GM23338 (cell line): ENCODE data around the gene TTC13. TPM values are rescaled to one million over a fixed set of nuclear protein-coding genes. Genes with fewer than 3 reads are reported as not detected.

Source experiments
- ATAC-seq: fragments of 200-7000 bp; cut with Tn5 transposase; 3 replicates; pipeline ENCODE4 v1.9.1; 2020
- DNase-seq: peaks from one replicate; pipeline ENCODE4 v3.0.0-alpha.2; 2015; ENCODE audit warnings: low spot score
- H2AFZ ChIP-seq: fragments of 200-600 bp; sonication (generic); 2 replicates; pipeline ENCODE4 v1.8.0; 2016; ENCODE audit warnings: antibody characterized with exemption, mild to moderate bottlenecking, moderate library complexity
- H3F3A ChIP-seq: fragments of 200-600 bp; sonication (generic); replicated peaks from 2 replicates; pipeline ENCODE4 v1.8.0; 2017; ENCODE audit warnings: antibody characterized with exemption, mixed run types, low read depth
- H3K27ac ChIP-seq: fragments of 200-600 bp; sonication (generic); 2 replicates; pipeline ENCODE4 v1.6.1; 2016; ENCODE audit warnings: low read depth
- H3K27me3 ChIP-seq: fragments of 200-600 bp; sonication (generic); 2 replicates; pipeline ENCODE4 v1.8.0; 2016; ENCODE audit warnings: mild to moderate bottlenecking, mixed run types, moderate library complexity; ENCODE audit not compliant: insufficient read depth
- H3K36me3 ChIP-seq: fragments of 200-600 bp; sonication (generic); 2 replicates; pipeline ENCODE4 v1.8.0; 2016; ENCODE audit warnings: mild to moderate bottlenecking; ENCODE audit not compliant: insufficient read depth
- H3K4me1 ChIP-seq: fragments of 200-600 bp; sonication (generic); 2 replicates; pipeline ENCODE4 v1.8.0; 2016; ENCODE audit warnings: mild to moderate bottlenecking, moderate library complexity; ENCODE audit not compliant: insufficient read depth
- H3K4me2 ChIP-seq: fragments of 200-600 bp; sonication (generic); 2 replicates; pipeline ENCODE4 v1.7.1; 2017; ENCODE audit warnings: mixed run types
- H3K4me3 ChIP-seq: fragments of 200-600 bp; sonication (generic); 2 replicates; pipeline ENCODE4 v1.6.1; 2016; ENCODE audit warnings: mixed run types
- H3K79me2 ChIP-seq: fragments of 200-600 bp; sonication (generic); replicated peaks from 2 replicates; pipeline ENCODE4 v1.8.0; 2017; ENCODE audit warnings: mild to moderate bottlenecking; ENCODE audit not compliant: insufficient read depth
- H3K9me2 ChIP-seq: fragments of 200-600 bp; sonication (generic); 2 replicates; pipeline ENCODE4 v1.8.0; 2017; ENCODE audit not compliant: insufficient read depth
- H4K20me1 ChIP-seq: fragments of 200-600 bp; sonication (generic); replicated peaks from 2 replicates; pipeline ENCODE4 v1.8.0; 2017; ENCODE audit warnings: mild to moderate bottlenecking; ENCODE audit not compliant: insufficient read depth
- H3K27ac Mint-ChIP-seq: 2 replicates; pipeline ENCODE4 v1.8.0; 2020; ENCODE audit warnings: inconsistent platforms, mild to moderate bottlenecking, moderate library complexity, mixed read lengths
- H3K27me3 Mint-ChIP-seq: 3 replicates; pipeline ENCODE4 v1.8.0; 2022; ENCODE audit warnings: low read depth, mild to moderate bottlenecking, moderate library complexity, mixed read lengths, inconsistent platforms; ENCODE audit not compliant: insufficient read depth, poor library complexity
- H3K36me3 Mint-ChIP-seq: 3 replicates; pipeline ENCODE4 v1.8.0; 2021; ENCODE audit warnings: low read depth, mild to moderate bottlenecking, inconsistent platforms, moderate library complexity, mixed read lengths
- H3K4me1 Mint-ChIP-seq: 3 replicates; pipeline ENCODE4 v1.8.0; 2020; ENCODE audit warnings: mild to moderate bottlenecking, inconsistent platforms, mixed read lengths
- H3K4me3 Mint-ChIP-seq: 3 replicates; pipeline ENCODE4 v1.8.0; 2021; ENCODE audit warnings: moderate library complexity, mild to moderate bottlenecking, inconsistent platforms, mixed read lengths
- H3K9me3 Mint-ChIP-seq: 3 replicates; pipeline ENCODE4 v1.8.0; 2020; ENCODE audit warnings: moderate library complexity, mild to moderate bottlenecking, inconsistent platforms, mixed read lengths
- JUNB ChIP-seq: IDR thresholded peaks from one replicate; pipeline ENCODE4 v1.6.1; 2016; ENCODE audit warnings: antibody characterized with exemption; ENCODE audit not compliant: unreplicated experiment
- NANOG ChIP-seq: IDR thresholded peaks from 2 replicates; pipeline ENCODE4 v1.6.1; 2016; ENCODE audit warnings: antibody characterized with exemption, borderline replicate concordance
- STAT1 ChIP-seq: IDR thresholded peaks from one replicate; pipeline ENCODE4 v1.6.1; 2016; ENCODE audit warnings: antibody characterized with exemption; ENCODE audit not compliant: unreplicated experiment
- ZNF331 ChIP-seq: fragments of 250-450 bp; sonication (Bioruptor Pico); IDR thresholded peaks from 2 replicates; pipeline ENCODE4 v1.5.0; 2020; ENCODE audit warnings: low read depth, mild to moderate bottlenecking, moderate library complexity
- polyA plus RNA-seq: library from polyadenylated mRNA; unstranded; fragments of >200 nt; fragmentation: Nextera tagmentation; extraction: Ambion mirVana; gene quantifications from 2 replicates; pipeline ENCODE4 v1.2.1, GENCODE V29; 2016
- total RNA-seq: library from RNA; depleted of rRNA; stranded (reverse); fragments of >200 nt; shearing (Covaris generic); gene quantifications from 2 replicates; pipeline ENCODE4 v1.2.3, GENCODE V29; 2014
- TF ChIP-seq, protein P1 (sequence below): fragments of 250-450 bp; sonication (Bioruptor Pico); IDR thresholded peaks from 2 replicates; pipeline ENCODE4 v1.5.0; 2020; ENCODE audit warnings: mild to moderate bottlenecking, moderate library complexity
- TF ChIP-seq, protein P2 (sequence below), 2 experiments: fragments of 200-600 bp in 1 of 2; sonication (generic) in 1 of 2; conservative IDR thresholded peaks; 2 replicates each; pipeline versions ENCODE4 v1.5.1 to v1.6.1; 2016 to 2017; ENCODE audit warnings: antibody characterized with exemption in 2 of 2, low read depth in 2 of 2, mild to moderate bottlenecking in 2 of 2, moderate library complexity in 1 of 2
- TF ChIP-seq, protein P3 (sequence below): IDR thresholded peaks from one replicate; pipeline ENCODE4 v1.6.1; 2018; ENCODE audit warnings: antibody characterized with exemption; ENCODE audit not compliant: unreplicated experiment

The TTC13 gene
- total and polyA plus RNA-seq, 2 experiments from 2014 or later, result 3.8 to 9.4 TPM

DNA sequence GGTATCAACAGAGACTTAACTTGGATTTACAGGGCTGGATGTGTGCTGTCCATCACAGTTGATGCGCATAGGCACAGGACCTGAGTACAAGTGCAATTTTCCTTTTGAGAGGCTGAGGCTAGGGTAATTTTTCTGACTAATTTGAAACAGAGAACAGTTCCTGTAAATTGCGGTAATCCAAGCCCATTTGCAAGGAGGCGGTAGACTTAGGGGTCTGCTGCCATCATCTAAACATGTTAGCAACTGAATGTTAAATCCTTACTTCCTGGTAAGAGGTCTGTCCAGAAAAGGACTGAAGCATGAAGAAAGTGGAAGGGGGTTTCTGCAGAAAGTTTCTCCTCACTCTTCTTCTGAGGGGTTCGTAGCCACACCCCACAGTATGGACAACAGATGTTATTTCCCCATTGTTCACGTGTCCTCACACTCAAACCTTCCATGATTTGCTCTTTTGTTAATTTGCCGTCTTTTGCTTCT is 86.6 kb downstream of the TTC13 start (continued):
- TF ChIP-seq, protein P1, sequence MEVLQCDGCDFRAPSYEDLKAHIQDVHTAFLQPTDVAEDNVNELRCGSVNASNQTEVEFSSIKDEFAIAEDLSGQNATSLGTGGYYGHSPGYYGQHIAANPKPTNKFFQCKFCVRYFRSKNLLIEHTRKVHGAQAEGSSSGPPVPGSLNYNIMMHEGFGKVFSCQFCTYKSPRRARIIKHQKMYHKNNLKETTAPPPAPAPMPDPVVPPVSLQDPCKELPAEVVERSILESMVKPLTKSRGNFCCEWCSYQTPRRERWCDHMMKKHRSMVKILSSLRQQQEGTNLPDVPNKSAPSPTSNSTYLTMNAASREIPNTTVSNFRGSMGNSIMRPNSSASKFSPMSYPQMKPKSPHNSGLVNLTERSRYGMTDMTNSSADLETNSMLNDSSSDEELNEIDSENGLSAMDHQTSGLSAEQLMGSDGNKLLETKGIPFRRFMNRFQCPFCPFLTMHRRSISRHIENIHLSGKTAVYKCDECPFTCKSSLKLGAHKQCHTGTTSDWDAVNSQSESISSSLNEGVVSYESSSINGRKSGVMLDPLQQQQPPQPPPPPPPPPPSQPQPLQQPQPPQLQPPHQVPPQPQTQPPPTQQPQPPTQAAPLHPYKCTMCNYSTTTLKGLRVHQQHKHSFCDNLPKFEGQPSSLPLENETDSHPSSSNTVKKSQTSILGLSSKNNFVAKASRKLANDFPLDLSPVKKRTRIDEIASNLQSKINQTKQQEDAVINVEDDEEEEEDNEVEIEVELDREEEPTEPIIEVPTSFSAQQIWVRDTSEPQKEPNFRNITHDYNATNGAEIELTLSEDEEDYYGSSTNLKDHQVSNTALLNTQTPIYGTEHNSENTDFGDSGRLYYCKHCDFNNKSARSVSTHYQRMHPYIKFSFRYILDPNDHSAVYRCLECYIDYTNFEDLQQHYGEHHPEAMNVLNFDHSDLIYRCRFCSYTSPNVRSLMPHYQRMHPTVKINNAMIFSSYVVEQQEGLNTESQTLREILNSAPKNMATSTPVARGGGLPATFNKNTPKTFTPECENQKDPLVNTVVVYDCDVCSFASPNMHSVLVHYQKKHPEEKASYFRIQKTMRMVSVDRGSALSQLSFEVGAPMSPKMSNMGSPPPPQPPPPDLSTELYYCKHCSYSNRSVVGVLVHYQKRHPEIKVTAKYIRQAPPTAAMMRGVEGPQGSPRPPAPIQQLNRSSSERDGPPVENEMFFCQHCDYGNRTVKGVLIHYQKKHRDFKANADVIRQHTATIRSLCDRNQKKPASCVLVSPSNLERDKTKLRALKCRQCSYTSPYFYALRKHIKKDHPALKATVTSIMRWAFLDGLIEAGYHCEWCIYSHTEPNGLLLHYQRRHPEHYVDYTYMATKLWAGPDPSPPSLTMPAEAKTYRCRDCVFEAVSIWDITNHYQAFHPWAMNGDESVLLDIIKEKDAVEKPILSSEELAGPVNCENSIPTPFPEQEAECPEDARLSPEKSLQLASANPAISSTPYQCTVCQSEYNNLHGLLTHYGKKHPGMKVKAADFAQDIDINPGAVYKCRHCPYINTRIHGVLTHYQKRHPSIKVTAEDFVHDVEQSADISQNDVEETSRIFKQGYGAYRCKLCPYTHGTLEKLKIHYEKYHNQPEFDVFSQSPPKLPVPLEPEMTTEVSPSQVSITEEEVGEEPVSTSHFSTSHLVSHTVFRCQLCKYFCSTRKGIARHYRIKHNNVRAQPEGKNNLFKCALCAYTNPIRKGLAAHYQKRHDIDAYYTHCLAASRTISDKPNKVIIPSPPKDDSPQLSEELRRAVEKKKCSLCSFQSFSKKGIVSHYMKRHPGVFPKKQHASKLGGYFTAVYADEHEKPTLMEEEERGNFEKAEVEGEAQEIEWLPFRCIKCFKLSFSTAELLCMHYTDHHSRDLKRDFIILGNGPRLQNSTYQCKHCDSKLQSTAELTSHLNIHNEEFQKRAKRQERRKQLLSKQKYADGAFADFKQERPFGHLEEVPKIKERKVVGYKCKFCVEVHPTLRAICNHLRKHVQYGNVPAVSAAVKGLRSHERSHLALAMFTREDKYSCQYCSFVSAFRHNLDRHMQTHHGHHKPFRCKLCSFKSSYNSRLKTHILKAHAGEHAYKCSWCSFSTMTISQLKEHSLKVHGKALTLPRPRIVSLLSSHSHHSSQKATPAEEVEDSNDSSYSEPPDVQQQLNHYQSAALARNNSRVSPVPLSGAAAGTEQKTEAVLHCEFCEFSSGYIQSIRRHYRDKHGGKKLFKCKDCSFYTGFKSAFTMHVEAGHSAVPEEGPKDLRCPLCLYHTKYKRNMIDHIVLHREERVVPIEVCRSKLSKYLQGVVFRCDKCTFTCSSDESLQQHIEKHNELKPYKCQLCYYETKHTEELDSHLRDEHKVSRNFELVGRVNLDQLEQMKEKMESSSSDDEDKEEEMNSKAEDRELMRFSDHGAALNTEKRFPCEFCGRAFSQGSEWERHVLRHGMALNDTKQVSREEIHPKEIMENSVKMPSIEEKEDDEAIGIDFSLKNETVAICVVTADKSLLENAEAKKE (CRISPR knock-in tag), result no peak
- no peak for TF ChIP-seq STAT1
- no peak for TF ChIP-seq NANOG
- TF ChIP-seq, protein P2, sequence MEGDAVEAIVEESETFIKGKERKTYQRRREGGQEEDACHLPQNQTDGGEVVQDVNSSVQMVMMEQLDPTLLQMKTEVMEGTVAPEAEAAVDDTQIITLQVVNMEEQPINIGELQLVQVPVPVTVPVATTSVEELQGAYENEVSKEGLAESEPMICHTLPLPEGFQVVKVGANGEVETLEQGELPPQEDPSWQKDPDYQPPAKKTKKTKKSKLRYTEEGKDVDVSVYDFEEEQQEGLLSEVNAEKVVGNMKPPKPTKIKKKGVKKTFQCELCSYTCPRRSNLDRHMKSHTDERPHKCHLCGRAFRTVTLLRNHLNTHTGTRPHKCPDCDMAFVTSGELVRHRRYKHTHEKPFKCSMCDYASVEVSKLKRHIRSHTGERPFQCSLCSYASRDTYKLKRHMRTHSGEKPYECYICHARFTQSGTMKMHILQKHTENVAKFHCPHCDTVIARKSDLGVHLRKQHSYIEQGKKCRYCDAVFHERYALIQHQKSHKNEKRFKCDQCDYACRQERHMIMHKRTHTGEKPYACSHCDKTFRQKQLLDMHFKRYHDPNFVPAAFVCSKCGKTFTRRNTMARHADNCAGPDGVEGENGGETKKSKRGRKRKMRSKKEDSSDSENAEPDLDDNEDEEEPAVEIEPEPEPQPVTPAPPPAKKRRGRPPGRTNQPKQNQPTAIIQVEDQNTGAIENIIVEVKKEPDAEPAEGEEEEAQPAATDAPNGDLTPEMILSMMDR (conservative IDR thresholded peaks at IDR 0.05; ENCODE audit: low read depth in 2 of 2), result no peak
- TF ChIP-seq JUNB, result no peak

DNA sequence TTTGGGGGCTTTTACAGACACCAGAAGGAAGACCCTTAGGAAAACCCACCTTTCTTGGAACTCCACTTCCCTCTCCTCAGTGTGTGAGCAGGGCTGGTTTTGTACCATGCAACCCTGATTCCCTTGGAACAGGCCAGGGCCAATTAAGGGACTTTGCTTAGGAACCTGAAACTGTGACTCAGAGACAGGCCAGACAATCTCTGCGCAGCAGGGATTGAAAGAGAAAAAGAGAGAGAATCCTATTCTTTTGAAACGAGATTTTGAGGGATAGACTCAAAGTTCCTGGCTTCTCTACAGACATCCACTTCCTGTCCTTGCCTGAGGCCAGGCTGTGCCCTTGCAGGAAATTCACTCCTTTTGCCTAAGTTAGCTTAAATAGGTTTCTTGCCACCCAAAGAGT is 87.2 kb downstream of the TTC13 start:
- Mint-ChIP-seq H3K9me3 (no peaks in the 10 kb centered on the region), H3K27me3 (peaks cover 5% of the 10 kb centered on the region), H3K4me1 (peaks cover 12% of the 10 kb centered on the region; the same call in 2 of the 3 replicates), H3K27ac (no peak overlapping the region), H3K36me3 (no peaks in the 10 kb centered on the region), H3K4me3 (no peak overlapping the region)
- Histone ChIP-seq H3K36me3 (no peaks in the 10 kb centered on the region), H3K4me2 (no peak overlapping the region), H3F3A (no peaks in the 10 kb centered on the region), H3K27me3 (no peaks in the 10 kb centered on the region), H3K79me2 (no peaks in the 10 kb centered on the region), H4K20me1 (no peaks in the 10 kb centered on the region), H3K27ac (no peak overlapping the region), H3K4me3 (no peak overlapping the region), H3K4me1 (no peaks in the 10 kb centered on the region), H3K9me2 (peaks cover 5% of the 10 kb centered on the region; the same call in 1 of the 2 replicates), H2AFZ (no peak overlapping the region)
- DNase-seq (no peak), ATAC-seq (peak; percentile 36; the same call in 2 of the 3 replicates)
- TF ChIP-seq, protein P2 (conservative IDR thresholded peaks at IDR 0.05; ENCODE audit: low read depth in 2 of 2), result no peak
- TF ChIP-seq, protein P3, sequence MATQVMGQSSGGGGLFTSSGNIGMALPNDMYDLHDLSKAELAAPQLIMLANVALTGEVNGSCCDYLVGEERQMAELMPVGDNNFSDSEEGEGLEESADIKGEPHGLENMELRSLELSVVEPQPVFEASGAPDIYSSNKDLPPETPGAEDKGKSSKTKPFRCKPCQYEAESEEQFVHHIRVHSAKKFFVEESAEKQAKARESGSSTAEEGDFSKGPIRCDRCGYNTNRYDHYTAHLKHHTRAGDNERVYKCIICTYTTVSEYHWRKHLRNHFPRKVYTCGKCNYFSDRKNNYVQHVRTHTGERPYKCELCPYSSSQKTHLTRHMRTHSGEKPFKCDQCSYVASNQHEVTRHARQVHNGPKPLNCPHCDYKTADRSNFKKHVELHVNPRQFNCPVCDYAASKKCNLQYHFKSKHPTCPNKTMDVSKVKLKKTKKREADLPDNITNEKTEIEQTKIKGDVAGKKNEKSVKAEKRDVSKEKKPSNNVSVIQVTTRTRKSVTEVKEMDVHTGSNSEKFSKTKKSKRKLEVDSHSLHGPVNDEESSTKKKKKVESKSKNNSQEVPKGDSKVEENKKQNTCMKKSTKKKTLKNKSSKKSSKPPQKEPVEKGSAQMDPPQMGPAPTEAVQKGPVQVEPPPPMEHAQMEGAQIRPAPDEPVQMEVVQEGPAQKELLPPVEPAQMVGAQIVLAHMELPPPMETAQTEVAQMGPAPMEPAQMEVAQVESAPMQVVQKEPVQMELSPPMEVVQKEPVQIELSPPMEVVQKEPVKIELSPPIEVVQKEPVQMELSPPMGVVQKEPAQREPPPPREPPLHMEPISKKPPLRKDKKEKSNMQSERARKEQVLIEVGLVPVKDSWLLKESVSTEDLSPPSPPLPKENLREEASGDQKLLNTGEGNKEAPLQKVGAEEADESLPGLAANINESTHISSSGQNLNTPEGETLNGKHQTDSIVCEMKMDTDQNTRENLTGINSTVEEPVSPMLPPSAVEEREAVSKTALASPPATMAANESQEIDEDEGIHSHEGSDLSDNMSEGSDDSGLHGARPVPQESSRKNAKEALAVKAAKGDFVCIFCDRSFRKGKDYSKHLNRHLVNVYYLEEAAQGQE, result no peak
- TF ChIP-seq ZNF331 (CRISPR knock-in tag), result no peak
